RWPE1 (cell line): ENCODE results near the gene ZNF546.

Source experiments
- CTCF ChIA-PET: fragments of 350-600 bp; sonication (Branson Sonifier 250); formaldehyde crosslinking; extraction: SDS; loops from one replicate; lab custom pipeline; 2021; lab: Yijun Ruan, JAX
- POLR2A ChIA-PET: fragments of 400-600 bp; formaldehyde crosslinking; extraction: SDS; loops from one replicate; lab custom pipeline; 2020; ENCODE audit warnings: antibody characterized with exemption; ENCODE audit not compliant: low non-redundant PET; lab: Yijun Ruan, JAX
- DNase-seq: peaks from one replicate; pipeline ENCODE4 v3.0.0; 2012; ENCODE audit warnings: low spot score
- H3K27ac ChIP-seq: fragments of 450-650 bp; 2 replicates; pipeline ENCODE4 v1.5.1; 2017
- TF ChIP-seq, protein P1 (sequence below): fragments of 450-650 bp; conservative IDR thresholded peaks from 2 replicates; pipeline ENCODE4 v1.5.1; 2017; ENCODE audit warnings: low read depth, mild to moderate bottlenecking

ZNF546 gene

DNA sequence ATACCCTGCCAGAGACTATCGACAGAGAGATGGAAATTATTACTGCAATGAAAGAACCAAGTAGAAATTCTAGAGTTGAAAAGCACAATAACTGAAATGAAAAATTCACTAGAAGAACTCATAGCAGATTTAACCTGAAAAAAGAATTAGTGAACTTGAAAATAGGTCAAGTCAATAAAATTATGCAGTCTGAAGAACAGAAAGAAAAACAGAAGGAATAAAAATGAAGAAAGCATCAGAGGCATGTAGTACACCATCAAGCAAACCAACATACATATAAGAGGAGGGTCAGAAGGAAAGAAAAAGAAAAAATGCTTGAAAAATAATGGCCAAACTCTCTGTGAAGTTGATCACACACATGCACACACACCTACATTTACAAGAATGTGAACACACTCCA is 62.8 kb downstream of the ZNF546 start:
- H3K27ac ChIP-seq: no peak overlapping the region
- ChIA-PET POLR2A (no interaction called here), CTCF (no interaction called here)
- DNase-seq: no peak
- TF ChIP-seq, protein P1, sequence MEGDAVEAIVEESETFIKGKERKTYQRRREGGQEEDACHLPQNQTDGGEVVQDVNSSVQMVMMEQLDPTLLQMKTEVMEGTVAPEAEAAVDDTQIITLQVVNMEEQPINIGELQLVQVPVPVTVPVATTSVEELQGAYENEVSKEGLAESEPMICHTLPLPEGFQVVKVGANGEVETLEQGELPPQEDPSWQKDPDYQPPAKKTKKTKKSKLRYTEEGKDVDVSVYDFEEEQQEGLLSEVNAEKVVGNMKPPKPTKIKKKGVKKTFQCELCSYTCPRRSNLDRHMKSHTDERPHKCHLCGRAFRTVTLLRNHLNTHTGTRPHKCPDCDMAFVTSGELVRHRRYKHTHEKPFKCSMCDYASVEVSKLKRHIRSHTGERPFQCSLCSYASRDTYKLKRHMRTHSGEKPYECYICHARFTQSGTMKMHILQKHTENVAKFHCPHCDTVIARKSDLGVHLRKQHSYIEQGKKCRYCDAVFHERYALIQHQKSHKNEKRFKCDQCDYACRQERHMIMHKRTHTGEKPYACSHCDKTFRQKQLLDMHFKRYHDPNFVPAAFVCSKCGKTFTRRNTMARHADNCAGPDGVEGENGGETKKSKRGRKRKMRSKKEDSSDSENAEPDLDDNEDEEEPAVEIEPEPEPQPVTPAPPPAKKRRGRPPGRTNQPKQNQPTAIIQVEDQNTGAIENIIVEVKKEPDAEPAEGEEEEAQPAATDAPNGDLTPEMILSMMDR: no peak

DNA sequence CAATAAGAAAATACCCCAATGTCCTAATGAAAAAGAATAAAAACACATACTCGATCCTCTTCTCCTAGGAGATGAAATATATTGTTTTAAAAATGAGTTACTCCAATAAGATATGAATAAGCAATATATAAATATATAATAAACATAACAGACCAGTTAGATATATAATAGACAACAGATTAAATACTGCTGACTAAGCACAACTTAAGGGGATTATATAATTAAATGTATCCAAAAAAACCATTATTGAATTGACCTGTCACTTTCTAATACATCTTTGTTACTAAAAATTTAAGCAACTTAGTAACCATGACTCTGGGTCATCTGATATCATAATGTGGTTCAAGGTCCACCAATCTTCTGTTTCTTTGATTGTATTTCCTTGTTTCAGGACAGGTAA is 73.2 kb downstream of the ZNF546 start:
- ChIA-PET CTCF (no interaction called here), POLR2A (no interaction called here)
- DNase-seq: no peak
- H3K27ac ChIP-seq: no peak overlapping the region
- TF ChIP-seq, protein P1: no peak
